Gastrocnemius medialis (tissue), 4 donors: ENCODE results near the gene MIB2. TPM values are rescaled to one million over a fixed set of nuclear protein-coding genes. Genes with fewer than 3 reads are reported as not detected.

Experiments
- ATAC-seq, 2 donors: fragments of 150-250 bp; one replicate each; pipeline ENCODE4 v1.9.1; 2016
- DNase-seq, 2 donors: peaks; one replicate each; pipeline ENCODE4 v3.0.0-alpha.2; 2019
- H3K27ac ChIP-seq, 4 donors: fragments of 200-600 bp; sonication (generic); 1 replicate in 1 of 4; 2 replicates in 3 of 4; pipeline ENCODE4 v1.5.1; 2016 to 2018; ENCODE audit warnings: mild to moderate bottlenecking in 2 of 4, moderate library complexity in 1 of 4
- H3K27me3 ChIP-seq, 3 donors: fragments of 200-600 bp; sonication (generic) in 2 of 3; 1 replicate in 1 of 3; 2 replicates in 2 of 3; pipeline versions ENCODE4 v1.5.1 to v1.6.0; 2016 to 2019; ENCODE audit warnings: mild to moderate bottlenecking in 1 of 3, moderate library complexity in 1 of 3
- H3K36me3 ChIP-seq, 2 donors: fragments of 200-600 bp; sonication (generic) in 1 of 2; one replicate each; pipeline ENCODE4 v1.5.1; 2017 to 2018
- H3K4me1 ChIP-seq, 2 donors: fragments of 200-600 bp; sonication (generic) in 1 of 2; one replicate each; pipeline ENCODE4 v1.5.1; 2016 to 2017; ENCODE audit warnings: mild to moderate bottlenecking in 2 of 2
- H3K4me3 ChIP-seq, 4 donors: fragments of 200-600 bp; sonication (generic) in 3 of 4; 1 replicate in 1 of 4; 2 replicates in 3 of 4; pipeline ENCODE4 v1.5.1; 2016 to 2019; ENCODE audit warnings: mild to moderate bottlenecking in 2 of 4
- H3K9me3 ChIP-seq, 3 donors: fragments of 200-600 bp; sonication (generic) in 2 of 3; 1 replicate in 1 of 3; 2 replicates in 2 of 3; pipeline ENCODE4 v1.5.1; 2016 to 2019
- POLR2A ChIP-seq, 2 donors: fragments of 450-650 bp; IDR thresholded peaks; one replicate each; pipeline ENCODE4 v1.6.1; 2017; ENCODE audit warnings: antibody characterized with exemption in 2 of 2, mild to moderate bottlenecking in 2 of 2, moderate library complexity in 2 of 2
- in situ Hi-C, 4 donors: fragments of 200-750 bp; cut with MboI; loops; one replicate each; pipeline versions ENCODE4 v1.15.0 to v1.8.0; 2017; ENCODE audit warnings: low sequenced_read_pairs in 4 of 4
- intact Hi-C: fragments of 100-400 bp; cut with DNase I; formaldehyde crosslinking; loops from one replicate; pipeline ENCODE4 v1.15.1; 2023; ENCODE audit warnings: low total_unique reads
- total RNA-seq, 4 donors: library from RNA; depleted of rRNA; stranded (reverse); fragments of >200 nt; gene quantifications; one replicate each; pipeline versions ENCODE4 v1.1.0 to v1.2.3, GENCODE V29; 2016
- TF ChIP-seq, protein P1 (sequence below), 5 experiments: fragments of 450-650 bp in 3 of 5; fragments of 200-600 bp in 2 of 5; sonication (generic) in 2 of 5; IDR thresholded peaks in 4 of 5; conservative IDR thresholded peaks in 1 of 5; 1 replicate in 4 of 5; 2 replicates in 1 of 5; pipeline ENCODE4 v1.5.1; 2016 to 2019; ENCODE audit warnings: antibody characterized with exemption in 5 of 5, mild to moderate bottlenecking in 3 of 5, moderate library complexity in 3 of 5

Gene MIB2
- total RNA-seq, 4 donors from 2014 or later, result 66.4 to 154 (median 117) TPM

GRCh38 chr1:1627829-1628753 lies 12.8 kb downstream of the MIB2 start:
- intact Hi-C loops, result no loop called here
- H3K27ac ChIP-seq, result no peak overlapping the region
- peaks cover 2 to 13% of the 10 kb centered on the region in 2 donors for H3K4me1 ChIP-seq
- H3K9me3 ChIP-seq, result no peaks in the 10 kb centered on the region
- H3K27me3 ChIP-seq, result peaks cover 0 to 7% (median 3%) of the 10 kb centered on the region in 3 donors
- in situ Hi-C loops, result no loop called here
- no peak overlapping the region for H3K4me3 ChIP-seq
- H3K36me3 ChIP-seq, result peaks cover 0 to 18% of the 10 kb centered on the region in 2 donors
- ATAC-seq (no peak), DNase-seq (no peak)
- TF ChIP-seq POLR2A (IDR thresholded peaks at IDR 0.05), result no peak
- TF ChIP-seq, protein P1, sequence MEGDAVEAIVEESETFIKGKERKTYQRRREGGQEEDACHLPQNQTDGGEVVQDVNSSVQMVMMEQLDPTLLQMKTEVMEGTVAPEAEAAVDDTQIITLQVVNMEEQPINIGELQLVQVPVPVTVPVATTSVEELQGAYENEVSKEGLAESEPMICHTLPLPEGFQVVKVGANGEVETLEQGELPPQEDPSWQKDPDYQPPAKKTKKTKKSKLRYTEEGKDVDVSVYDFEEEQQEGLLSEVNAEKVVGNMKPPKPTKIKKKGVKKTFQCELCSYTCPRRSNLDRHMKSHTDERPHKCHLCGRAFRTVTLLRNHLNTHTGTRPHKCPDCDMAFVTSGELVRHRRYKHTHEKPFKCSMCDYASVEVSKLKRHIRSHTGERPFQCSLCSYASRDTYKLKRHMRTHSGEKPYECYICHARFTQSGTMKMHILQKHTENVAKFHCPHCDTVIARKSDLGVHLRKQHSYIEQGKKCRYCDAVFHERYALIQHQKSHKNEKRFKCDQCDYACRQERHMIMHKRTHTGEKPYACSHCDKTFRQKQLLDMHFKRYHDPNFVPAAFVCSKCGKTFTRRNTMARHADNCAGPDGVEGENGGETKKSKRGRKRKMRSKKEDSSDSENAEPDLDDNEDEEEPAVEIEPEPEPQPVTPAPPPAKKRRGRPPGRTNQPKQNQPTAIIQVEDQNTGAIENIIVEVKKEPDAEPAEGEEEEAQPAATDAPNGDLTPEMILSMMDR (IDR thresholded peaks at IDR 0.05 in 4 of 5, conservative IDR thresholded peaks at IDR 0.05 in 1 of 5), result no peak

- H3K9me3 ChIP-seq, result no peaks in the 10 kb centered on the region
- peaks cover 0 to 18% of the 10 kb centered on the region in 2 donors for H3K36me3 ChIP-seq
- ATAC-seq (no peak), DNase-seq (no peak)
- TF ChIP-seq, protein P1 (IDR thresholded peaks at IDR 0.05 in 4 of 5, conservative IDR thresholded peaks at IDR 0.05 in 1 of 5), result no peak
- TF ChIP-seq POLR2A (IDR thresholded peaks at IDR 0.05), result no peak
- H3K4me3 ChIP-seq, result no peak overlapping the region
- peaks cover 0 to 5% of the 10 kb centered on the region in 2 donors for H3K4me1 ChIP-seq
- in situ Hi-C loops, result no loop called here
- intact Hi-C loops, result no loop called here
- H3K27me3 ChIP-seq, result peaks cover 0 to 7% (median 3%) of the 10 kb centered on the region in 3 donors
- H3K27ac ChIP-seq, result no peak overlapping the region
These were observed 13.6 kb downstream of the MIB2 start for GRCh38 chr1:1628754-1629429.

DNA sequence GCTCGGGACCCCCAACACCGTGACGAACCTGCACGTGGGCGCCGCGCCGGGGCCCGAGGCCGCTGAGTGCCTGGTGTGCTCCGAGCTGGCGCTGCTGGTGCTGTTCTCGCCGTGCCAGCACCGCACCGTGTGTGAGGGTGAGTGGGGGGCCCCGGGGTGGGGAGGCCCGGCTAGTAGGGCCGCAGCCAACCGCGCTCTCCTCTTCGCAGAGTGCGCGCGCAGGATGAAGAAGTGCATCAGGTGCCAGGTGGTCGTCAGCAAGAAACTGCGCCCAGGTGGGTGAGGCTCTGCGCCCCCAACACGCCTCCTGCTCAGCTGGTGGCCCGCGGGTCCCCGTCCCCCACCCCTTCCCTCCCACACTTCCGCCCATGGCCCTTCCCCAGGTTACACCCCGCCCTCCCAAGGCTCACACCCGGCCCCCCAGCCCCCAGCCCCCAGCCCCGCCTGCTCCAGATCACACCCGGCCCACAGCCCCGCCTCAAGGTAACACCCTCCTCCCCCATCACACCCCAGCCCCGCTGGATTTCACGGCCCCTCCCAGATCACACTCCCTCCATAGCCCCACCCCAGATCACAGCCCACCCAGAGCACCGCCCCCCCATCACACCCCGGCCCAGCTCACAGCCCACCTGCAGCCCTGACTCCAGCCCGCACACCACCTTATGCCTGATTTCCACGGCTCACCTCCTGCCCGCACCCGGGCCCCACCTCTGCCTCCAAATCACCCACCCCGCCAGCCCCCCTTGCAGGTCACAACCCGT lies 14.3 kb downstream of the MIB2 start:
- intact Hi-C loops, result no loop called here
- DNase-seq (no peak), ATAC-seq (no peak)
- Histone ChIP-seq H3K9me3 (no peaks in the 10 kb centered on the region), H3K27me3 (peaks cover 0 to 7% (median 3%) of the 10 kb centered on the region in 3 donors), H3K36me3 (peaks cover 0 to 18% of the 10 kb centered on the region in 2 donors), H3K4me1 (peaks cover 0 to 5% of the 10 kb centered on the region in 2 donors), H3K4me3 (no peak overlapping the region), H3K27ac (no peak overlapping the region)
- in situ Hi-C loops, result no loop called here
- TF ChIP-seq POLR2A (IDR thresholded peaks at IDR 0.05), result no peak
- TF ChIP-seq, protein P1 (IDR thresholded peaks at IDR 0.05 in 4 of 5, conservative IDR thresholded peaks at IDR 0.05 in 1 of 5), result no peak

DNA sequence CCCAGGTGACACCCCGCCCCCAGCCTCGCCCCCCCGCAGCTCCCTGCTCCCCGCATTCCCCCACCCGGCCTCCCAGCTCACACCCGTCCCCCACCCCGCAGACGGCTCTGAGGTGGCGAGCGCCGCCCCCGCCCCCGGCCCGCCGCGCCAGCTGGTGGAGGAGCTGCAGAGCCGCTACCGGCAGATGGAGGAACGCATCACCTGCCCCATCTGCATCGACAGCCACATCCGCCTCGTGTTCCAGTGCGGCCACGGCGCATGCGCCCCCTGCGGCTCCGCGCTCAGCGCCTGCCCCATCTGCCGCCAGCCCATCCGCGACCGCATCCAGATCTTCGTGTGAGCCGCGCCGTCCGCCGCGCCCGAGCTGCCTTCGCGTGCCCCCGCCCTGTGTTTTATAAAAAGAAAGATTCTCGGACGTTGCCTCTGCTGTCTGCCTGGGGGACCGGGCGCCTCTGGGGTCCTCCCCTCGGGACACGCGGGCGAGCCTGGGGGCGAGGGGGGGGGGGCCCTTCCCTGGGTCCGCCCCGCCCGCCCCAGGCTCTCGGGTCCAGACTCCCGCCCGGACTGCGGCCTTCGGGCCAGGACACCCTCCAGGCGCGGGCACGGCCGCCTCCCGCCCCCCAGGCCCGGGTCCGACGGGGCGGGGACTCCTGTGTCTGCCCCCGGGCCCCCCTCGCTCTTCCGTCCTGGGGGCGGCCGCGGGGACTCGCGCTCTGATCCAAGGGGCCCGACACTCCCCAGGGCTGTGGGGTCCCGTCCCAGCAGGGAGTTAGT lies 15.1 kb downstream of the MIB2 start:
- H3K36me3 ChIP-seq, result peaks cover 0 to 15% of the 10 kb centered on the region in 2 donors
- H3K27ac ChIP-seq, result peak overlapping the region; percentile 22 to 39 (median 31)
- intact Hi-C loops, result no loop called here
- H3K9me3 ChIP-seq, result no peaks in the 10 kb centered on the region
- H3K4me3 ChIP-seq, result peak overlapping the region; percentile 15 to 40 (median 26)
- ATAC-seq (no peak), DNase-seq (peak in 1 of 2 donors; percentile 35)
- TF ChIP-seq, protein P1 (IDR thresholded peaks at IDR 0.05 in 4 of 5, conservative IDR thresholded peaks at IDR 0.05 in 1 of 5), result no peak
- TF ChIP-seq POLR2A (IDR thresholded peaks at IDR 0.05), result peak in 1 of 2 donors; percentile 18
- in situ Hi-C loops, result no loop called here
- H3K4me1 ChIP-seq, result peaks cover 0 to 5% of the 10 kb centered on the region in 2 donors
- peaks cover 0 to 7% (median 3%) of the 10 kb centered on the region in 3 donors for H3K27me3 ChIP-seq
